Measurements from ENCODE around the gene SOX18. TPM values are rescaled to one million over a fixed set of nuclear protein-coding genes. Genes with fewer than 3 reads are reported as not detected.

SOX18 gene
- total and polyA plus RNA-seq, 2 of the 13 experiments (the other 11 are each of a cell fraction or from before 2014, with no cell fraction given): 1.6 to 1.9 TPM

DNA sequence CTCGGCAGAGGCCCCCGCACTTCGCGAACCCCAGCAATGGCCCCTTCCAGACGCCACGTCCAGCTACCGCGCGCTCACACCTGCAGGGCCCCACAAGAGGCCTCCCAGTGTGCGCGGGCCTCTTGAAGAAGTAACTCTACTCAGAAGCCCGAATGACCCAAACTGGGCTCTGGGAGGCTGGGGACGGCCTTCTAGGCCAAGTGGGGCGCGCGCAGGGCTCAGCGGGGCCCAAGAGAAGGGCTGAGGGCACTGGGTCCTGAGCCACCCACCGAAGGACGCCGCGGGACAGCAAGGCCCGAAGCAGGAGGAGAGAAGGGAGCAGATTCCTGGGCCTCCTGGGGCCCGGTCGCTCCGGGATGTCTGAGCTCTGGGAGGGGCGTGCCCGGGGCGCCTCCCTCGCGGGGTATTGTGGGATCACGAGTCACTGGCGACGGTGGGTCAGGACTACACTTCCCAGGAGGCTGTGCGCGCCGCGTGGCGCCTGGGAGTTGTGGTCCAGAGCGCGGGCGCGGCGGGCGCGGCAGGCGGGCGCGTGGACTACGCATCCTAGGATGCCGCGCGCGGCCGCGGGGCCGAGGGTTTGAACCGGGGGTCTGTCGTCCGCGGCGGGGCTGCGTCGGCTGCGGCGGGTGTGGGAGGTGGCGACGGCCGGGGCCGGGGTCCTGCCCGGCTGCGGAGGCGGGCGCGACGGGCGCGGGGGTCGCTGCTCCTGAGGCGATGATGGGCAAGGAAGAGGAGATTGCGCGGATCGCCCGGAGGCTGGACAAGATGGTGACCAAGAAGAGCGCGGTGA lies 13.4 kb upstream of the SOX18 start, which contains the start of gene TCEA2 (continued):
- TF ChIP-seq ZNF552 (CRISPR knock-in tag; IDR thresholded peaks at IDR 0.05; ENCODE audit: borderline replicate concordance) (peak; percentile 98), ZNF253 (CRISPR knock-in tag; IDR thresholded peaks at IDR 0.05; ENCODE audit: borderline replicate concordance) (peak; percentile 90), ZBTB1 (CRISPR knock-in tag; IDR thresholded peaks at IDR 0.05; ENCODE audit: borderline replicate concordance) (peak; percentile 12; the same call in 1 of the 2 replicates), ZC3H4 (CRISPR knock-in tag; IDR thresholded peaks at IDR 0.05; ENCODE audit: borderline replicate concordance) (0 out of 2 replicates have a peak, but pooled peaks have one; percentile 30), RFX5 (IDR thresholded peaks at IDR 0.05; ENCODE audit: low read depth, low read length) (peak; percentile 45; the same call in 1 of the 2 replicates), ZKSCAN1 (IDR thresholded peaks at IDR 0.05; ENCODE audit: low read length) (no peak; the same call in 1 of the 2 replicates), ZNF775 (CRISPR knock-in tag; IDR thresholded peaks at IDR 0.05; ENCODE audit: borderline replicate concordance) (0 out of 2 replicates have a peak, but pooled peaks have one; percentile 74), ZNF549 (CRISPR knock-in tag; IDR thresholded peaks at IDR 0.05) (no peak), ZNF510 (CRISPR knock-in tag; IDR thresholded peaks at IDR 0.05; ENCODE audit: low read depth) (no peak), ZNF607 (CRISPR knock-in tag; IDR thresholded peaks at IDR 0.05; ENCODE audit: borderline replicate concordance) (peak; percentile 96), MAFK (conservative IDR thresholded peaks at IDR 0.05 in 1 of 2, IDR thresholded peaks at IDR 0.05 in 1 of 2; ENCODE audit: low read length in 2 of 2) (no peak), NKX3-1 (CRISPR knock-in tag; IDR thresholded peaks at IDR 0.05) (peak; percentile 79; the same call in 1 of the 2 replicates), SYNCRIP (IDR thresholded peaks at IDR 0.05; ENCODE audit: insufficient read depth, low read depth, low read length) (no peak)
- TF ChIP-seq, protein P1, sequence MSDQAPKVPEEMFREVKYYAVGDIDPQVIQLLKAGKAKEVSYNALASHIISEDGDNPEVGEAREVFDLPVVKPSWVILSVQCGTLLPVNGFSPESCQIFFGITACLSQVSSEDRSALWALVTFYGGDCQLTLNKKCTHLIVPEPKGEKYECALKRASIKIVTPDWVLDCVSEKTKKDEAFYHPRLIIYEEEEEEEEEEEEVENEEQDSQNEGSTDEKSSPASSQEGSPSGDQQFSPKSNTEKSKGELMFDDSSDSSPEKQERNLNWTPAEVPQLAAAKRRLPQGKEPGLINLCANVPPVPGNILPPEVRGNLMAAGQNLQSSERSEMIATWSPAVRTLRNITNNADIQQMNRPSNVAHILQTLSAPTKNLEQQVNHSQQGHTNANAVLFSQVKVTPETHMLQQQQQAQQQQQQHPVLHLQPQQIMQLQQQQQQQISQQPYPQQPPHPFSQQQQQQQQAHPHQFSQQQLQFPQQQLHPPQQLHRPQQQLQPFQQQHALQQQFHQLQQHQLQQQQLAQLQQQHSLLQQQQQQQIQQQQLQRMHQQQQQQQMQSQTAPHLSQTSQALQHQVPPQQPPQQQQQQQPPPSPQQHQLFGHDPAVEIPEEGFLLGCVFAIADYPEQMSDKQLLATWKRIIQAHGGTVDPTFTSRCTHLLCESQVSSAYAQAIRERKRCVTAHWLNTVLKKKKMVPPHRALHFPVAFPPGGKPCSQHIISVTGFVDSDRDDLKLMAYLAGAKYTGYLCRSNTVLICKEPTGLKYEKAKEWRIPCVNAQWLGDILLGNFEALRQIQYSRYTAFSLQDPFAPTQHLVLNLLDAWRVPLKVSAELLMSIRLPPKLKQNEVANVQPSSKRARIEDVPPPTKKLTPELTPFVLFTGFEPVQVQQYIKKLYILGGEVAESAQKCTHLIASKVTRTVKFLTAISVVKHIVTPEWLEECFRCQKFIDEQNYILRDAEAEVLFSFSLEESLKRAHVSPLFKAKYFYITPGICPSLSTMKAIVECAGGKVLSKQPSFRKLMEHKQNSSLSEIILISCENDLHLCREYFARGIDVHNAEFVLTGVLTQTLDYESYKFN (CRISPR knock-in tag; conservative IDR thresholded peaks at IDR 0.05): peak; percentile 73
- TF ChIP-seq, protein P2, sequence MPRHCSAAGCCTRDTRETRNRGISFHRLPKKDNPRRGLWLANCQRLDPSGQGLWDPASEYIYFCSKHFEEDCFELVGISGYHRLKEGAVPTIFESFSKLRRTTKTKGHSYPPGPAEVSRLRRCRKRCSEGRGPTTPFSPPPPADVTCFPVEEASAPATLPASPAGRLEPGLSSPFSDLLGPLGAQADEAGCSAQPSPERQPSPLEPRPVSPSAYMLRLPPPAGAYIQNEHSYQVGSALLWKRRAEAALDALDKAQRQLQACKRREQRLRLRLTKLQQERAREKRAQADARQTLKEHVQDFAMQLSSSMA (CRISPR knock-in tag; IDR thresholded peaks at IDR 0.05): 0 out of 2 replicates have a peak, but pooled peaks have one; percentile 33
- TF ChIP-seq, protein P3, sequence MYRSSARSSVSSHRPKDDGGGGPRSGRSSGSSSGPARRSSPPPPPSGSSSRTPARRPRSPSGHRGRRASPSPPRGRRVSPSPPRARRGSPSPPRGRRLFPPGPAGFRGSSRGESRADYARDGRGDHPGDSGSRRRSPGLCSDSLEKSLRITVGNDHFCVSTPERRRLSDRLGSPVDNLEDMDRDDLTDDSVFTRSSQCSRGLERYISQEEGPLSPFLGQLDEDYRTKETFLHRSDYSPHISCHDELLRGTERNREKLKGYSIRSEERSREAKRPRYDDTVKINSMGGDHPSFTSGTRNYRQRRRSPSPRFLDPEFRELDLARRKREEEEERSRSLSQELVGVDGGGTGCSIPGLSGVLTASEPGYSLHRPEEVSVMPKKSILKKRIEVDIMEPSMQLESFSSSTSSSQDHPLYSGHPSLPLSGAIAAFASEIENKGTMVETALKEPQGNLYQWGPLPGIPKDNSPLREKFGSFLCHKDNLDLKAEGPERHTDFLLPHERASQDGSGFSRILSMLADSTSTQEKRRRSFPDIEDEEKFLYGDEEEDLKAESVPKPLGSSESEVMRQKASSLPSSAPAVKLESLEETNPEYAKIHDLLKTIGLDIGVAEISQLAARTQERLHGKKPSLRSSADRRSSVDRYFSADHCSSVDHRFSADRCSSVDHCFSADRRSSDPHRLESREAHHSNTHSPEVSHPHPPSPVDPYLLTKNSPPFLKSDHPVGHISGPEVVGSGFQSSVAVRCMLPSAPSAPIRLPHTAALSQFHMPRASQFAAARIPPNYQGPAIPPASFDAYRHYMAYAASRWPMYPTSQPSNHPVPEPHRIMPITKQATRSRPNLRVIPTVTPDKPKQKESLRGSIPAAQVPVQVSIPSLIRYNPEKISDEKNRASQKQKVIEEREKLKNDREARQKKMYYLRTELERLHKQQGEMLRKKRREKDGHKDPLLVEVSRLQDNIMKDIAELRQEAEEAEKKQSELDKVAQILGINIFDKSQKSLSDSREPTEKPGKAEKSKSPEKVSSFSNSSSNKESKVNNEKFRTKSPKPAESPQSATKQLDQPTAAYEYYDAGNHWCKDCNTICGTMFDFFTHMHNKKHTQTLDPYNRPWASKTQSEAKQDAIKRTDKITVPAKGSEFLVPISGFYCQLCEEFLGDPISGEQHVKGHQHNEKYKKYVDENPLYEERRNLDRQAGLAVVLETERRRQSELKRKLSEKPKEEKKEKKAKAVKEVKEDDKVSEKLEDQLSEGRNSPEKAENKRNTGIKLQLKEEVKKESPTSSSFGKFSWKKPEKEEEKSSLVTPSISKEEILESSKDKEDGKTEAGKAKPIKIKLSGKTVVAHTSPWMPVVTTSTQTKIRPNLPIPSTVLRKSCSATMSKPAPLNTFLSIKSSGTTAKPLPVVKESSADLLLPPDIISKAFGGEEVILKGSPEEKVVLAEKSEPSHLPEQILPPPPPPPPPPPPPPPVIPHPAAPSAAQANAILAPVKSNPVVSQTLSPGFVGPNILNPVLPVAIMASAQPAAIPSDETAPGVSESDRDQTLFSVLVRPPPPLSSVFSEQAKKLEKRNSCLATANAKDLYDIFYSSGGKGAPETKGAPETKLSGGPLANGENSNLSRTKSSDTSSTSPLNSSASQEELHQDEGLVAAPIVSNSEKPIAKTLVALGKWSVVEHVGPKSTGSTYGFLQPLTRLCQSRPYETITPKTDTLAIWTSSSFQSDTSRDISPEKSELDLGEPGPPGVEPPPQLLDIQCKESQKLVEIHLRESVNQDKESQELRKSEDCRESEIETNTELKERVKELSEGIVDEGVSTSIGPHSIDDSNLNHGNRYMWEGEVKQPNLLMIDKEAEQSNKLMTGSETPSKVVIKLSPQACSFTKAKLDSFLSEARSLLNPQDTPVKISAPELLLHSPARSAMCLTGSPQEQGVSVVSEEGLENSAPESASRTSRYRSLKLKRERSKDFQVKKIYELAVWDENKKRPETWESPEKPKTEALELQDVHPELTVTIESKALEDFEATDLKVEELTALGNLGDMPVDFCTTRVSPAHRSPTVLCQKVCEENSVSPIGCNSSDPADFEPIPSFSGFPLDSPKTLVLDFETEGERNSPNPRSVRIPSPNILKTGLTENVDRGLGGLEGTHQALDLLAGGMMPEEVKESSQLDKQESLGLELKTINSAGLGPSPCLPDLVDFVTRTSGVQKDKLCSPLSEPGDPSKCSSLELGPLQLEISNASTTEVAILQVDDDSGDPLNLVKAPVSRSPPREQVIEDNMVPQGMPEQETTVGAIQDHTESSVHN (CRISPR knock-in tag; IDR thresholded peaks at IDR 0.05): peak; percentile 55; the same call in 1 of the 2 replicates

Data from HepG2 (cell line).